Calu3 (cell line): ENCODE data around the gene FNDC3B. TPM values are rescaled to one million over a fixed set of nuclear protein-coding genes. Genes with fewer than 3 reads are reported as not detected.

Experiments
- BruUV-seq: library from RNA; stranded (reverse); fragments of 400-500 nt; replicated peaks from 2 replicates; lab custom pipeline; 2021; lab: Mats Ljungman, UMichigan
- CTCF ChIA-PET: fragments of 300-600 bp; sonication (Branson Sonifier 250); formaldehyde crosslinking; loops from one replicate; lab custom pipeline; 2022; ENCODE audit warnings: antibody characterized with exemption; lab: Charles Lee
- DNase-seq: peaks from one replicate; pipeline ENCODE4 v3.0.0; 2022
- H3K27ac Mint-ChIP-seq: one replicate; pipeline ENCODE4 v1.8.0; 2022; ENCODE audit warnings: mixed read lengths; ENCODE audit not compliant: unreplicated experiment
- H3K27me3 Mint-ChIP-seq: one replicate; pipeline ENCODE4 v1.8.0; 2022; ENCODE audit warnings: mixed read lengths; ENCODE audit not compliant: unreplicated experiment
- H3K36me3 Mint-ChIP-seq: one replicate; pipeline ENCODE4 v1.8.0; 2022; ENCODE audit warnings: mild to moderate bottlenecking, moderate library complexity, mixed read lengths; ENCODE audit not compliant: insufficient read depth, unreplicated experiment
- H3K4me1 Mint-ChIP-seq: one replicate; pipeline ENCODE4 v1.8.0; 2022; ENCODE audit warnings: mild to moderate bottlenecking, low read depth, mixed read lengths; ENCODE audit not compliant: unreplicated experiment
- H3K4me3 Mint-ChIP-seq: one replicate; pipeline ENCODE4 v1.8.0; 2022; ENCODE audit warnings: mild to moderate bottlenecking, low read depth, moderate library complexity, mixed read lengths; ENCODE audit not compliant: unreplicated experiment
- H3K9me3 Mint-ChIP-seq: one replicate; pipeline ENCODE4 v1.8.0; 2022; ENCODE audit warnings: low read depth, mixed read lengths; ENCODE audit not compliant: unreplicated experiment
- CTCF ChIP-seq: fragments of 200-600 bp; IDR thresholded peaks from one replicate; pipeline ENCODE4 v1.8.0; 2022; ENCODE audit warnings: antibody characterized with exemption; ENCODE audit not compliant: unreplicated experiment
- intact Hi-C: fragments of 100-400 bp; cut with micrococcal nuclease; formaldehyde crosslinking; loops from one replicate; pipeline ENCODE4 v1.10.0; 2022; ENCODE audit not compliant: unreplicated experiment
- total RNA-seq: library from RNA; stranded (reverse); gene quantifications from 2 replicates; pipeline ENCODE4 v1.2.3, GENCODE V29; 2022

FNDC3B gene
- total RNA-seq, 1 experiment from 2014 or later, result 453 TPM

DNA sequence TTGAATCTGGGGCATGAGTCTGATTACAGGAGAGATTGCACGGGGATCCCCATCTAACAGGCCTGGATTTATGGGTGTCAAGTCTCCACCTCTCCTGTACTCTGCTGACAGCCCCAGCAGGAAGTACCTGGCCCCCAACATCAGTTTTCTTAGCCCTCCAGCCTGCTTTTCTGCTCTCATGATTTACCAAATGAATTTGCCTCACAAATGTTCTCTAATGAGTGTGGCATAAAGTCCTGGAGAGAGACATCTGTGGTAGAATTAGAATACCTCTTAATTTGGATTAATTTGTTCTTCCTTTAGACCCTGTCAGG is 60.1 kb downstream of the FNDC3B start:
- Mint-ChIP-seq H3K4me3 (no peak overlapping the region), H3K4me1 (peaks cover 91% of the 10 kb centered on the region), H3K36me3 (peaks cover 65% of the 10 kb centered on the region), H3K27ac (peak overlapping the region; percentile 16), H3K27me3 (no peaks in the 10 kb centered on the region), H3K9me3 (no peaks in the 10 kb centered on the region)
- CTCF ChIA-PET, result no interaction called here
- intact Hi-C loops, result no loop called here
- no peak for TF ChIP-seq CTCF
- BruUV-seq, result no TSS peak
- DNase-seq, result no peak

- TF ChIP-seq CTCF, result no peak
- Mint-ChIP-seq H3K4me3 (no peak overlapping the region), H3K4me1 (peaks cover 91% of the 10 kb centered on the region), H3K36me3 (peaks cover 65% of the 10 kb centered on the region), H3K9me3 (no peaks in the 10 kb centered on the region), H3K27me3 (no peaks in the 10 kb centered on the region), H3K27ac (no peak overlapping the region)
- intact Hi-C loops, result loop anchor here (10.0 kb wide), 1 partner anchor 456 kb away; no protein-coding TSS in a partner anchor
- CTCF ChIA-PET, result no interaction called here
- no peak for DNase-seq
- no TSS peak for BruUV-seq
These were observed 61.1 kb downstream of the FNDC3B start for GRCh38 chr3:172100482-172100881.

DNA sequence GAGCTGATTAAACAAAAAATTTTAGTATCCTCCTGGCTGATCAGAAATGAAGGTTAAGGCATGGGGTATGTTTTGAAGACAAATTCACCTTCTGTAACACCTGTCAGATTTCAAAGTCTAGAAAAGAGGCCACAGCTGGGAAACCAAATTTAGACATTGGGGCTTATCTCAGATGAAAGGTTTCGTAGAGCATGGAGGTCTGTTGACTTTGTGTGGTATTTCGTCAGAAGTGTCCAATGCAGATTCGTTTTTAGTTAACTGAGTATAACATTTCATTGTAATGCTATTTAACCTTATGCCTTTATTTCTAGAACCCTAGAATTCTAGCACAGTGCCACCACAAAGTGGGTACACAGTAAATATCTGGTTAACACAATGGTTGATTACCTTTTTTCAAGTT is 61.7 kb downstream of the FNDC3B start:
- no peak for TF ChIP-seq CTCF
- intact Hi-C loops, result loop anchor here (10.0 kb wide), 1 partner anchor 456 kb away; no protein-coding TSS in a partner anchor
- CTCF ChIA-PET, result no interaction called here
- no peaks in the 10 kb centered on the region for H3K27me3 Mint-ChIP-seq
- no TSS peak for BruUV-seq
- H3K4me1 Mint-ChIP-seq, result peaks cover 92% of the 10 kb centered on the region
- H3K36me3 Mint-ChIP-seq, result peaks cover 67% of the 10 kb centered on the region
- H3K27ac Mint-ChIP-seq, result no peak overlapping the region
- H3K9me3 Mint-ChIP-seq, result no peaks in the 10 kb centered on the region
- H3K4me3 Mint-ChIP-seq, result no peak overlapping the region
- DNase-seq, result no peak

DNA sequence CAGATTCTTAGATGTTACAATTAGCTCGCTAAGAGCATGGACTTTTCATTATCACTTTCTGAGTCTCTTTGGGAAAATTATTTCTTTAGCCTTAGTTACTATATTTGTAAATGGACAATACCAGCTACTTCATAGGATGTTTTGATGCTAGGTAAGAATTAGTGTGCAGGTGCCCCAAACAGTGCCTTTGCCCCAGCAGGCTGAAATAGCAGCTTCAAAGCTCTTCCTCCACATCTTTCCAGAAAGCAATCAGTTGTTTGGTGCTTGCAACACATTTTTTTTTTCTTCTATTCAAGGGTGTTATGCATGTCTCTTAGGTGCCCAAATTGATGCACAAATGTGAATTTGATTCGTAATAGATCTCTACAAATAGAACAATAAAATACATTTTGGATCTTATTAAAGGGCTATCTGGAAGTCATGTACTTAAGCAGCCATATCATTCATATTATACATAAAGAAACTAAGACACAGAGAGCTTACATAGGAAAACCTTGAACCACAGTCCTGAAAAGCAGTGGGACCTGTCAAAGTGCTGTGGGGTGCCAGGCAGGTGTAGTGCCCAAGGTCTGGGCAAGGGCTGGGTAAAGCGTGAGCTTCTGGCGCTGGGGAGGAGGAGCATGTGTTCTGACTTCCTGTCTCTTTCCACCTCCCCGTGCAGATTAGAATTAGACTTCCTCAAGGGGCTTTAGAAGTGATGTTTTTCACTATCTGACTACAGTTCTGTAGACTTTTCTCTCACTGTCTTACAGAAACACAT is 62.9 kb downstream of the FNDC3B start:
- Mint-ChIP-seq H3K4me3 (peak overlapping the region; percentile 10), H3K27ac (peak overlapping the region; percentile 52)

More for the DNA sequence above, 62.9 kb downstream of the FNDC3B start:
- Mint-ChIP-seq H3K27me3 (no peaks in the 10 kb centered on the region), H3K36me3 (peaks cover 71% of the 10 kb centered on the region), H3K4me1 (peaks cover 94% of the 10 kb centered on the region), H3K9me3 (no peaks in the 10 kb centered on the region)
- CTCF ChIA-PET, result interaction anchor here (0.6 to 1.2 kb wide), 7 partner anchors 14 to 313 kb away, joined by 3 to 6 read pairs (median 3); no protein-coding TSS in a partner anchor
- BruUV-seq, result no TSS peak
- intact Hi-C loops, result loop anchor here (10.0 kb wide), 1 partner anchor 458 kb away; no protein-coding TSS in a partner anchor
- DNase-seq, result peak; percentile 35
- no peak for TF ChIP-seq CTCF
